Astrocyte (in vitro differentiated cells and primary cell): ENCODE data around the gene KMT2A. TPM values are rescaled to one million over a fixed set of nuclear protein-coding genes. Genes with fewer than 3 reads are reported as not detected.
"Not testable (repeated sequence)": the region's sequence is repeated elsewhere in the genome, so short reads cannot be mapped to it uniquely, and the experiment has no call there.

Experiments
- DNase-seq: peaks from one replicate; pipeline ENCODE4 v3.0.0-alpha.2; 2010; ENCODE audit warnings: low read depth
- FAIRE-seq: peaks from 2 replicates; lab custom pipeline; 2011; peaks lifted over from hg19 to GRCh38; lab: Jason Lieb, UNC
- H2AFZ ChIP-seq: 2 replicates; pipeline ENCODE4 v1.6.0; 2012; ENCODE audit warnings: low read depth, low read length, inconsistent platforms
- H3K27ac ChIP-seq: 2 replicates; pipeline ENCODE4 v1.5.1; 2011; ENCODE audit warnings: low read depth, low read length, inconsistent platforms
- H3K27me3 ChIP-seq: 2 replicates; pipeline ENCODE4 v1.6.0; 2011; ENCODE audit warnings: low read length, inconsistent platforms; ENCODE audit not compliant: insufficient read depth
- H3K36me3 ChIP-seq: 2 replicates; pipeline ENCODE4 v1.5.1; 2011; ENCODE audit warnings: low read length, inconsistent platforms; ENCODE audit not compliant: insufficient read depth
- H3K4me1 ChIP-seq: 2 replicates; pipeline ENCODE4 v1.5.1; 2011; ENCODE audit warnings: low read length, inconsistent platforms; ENCODE audit not compliant: insufficient read depth
- H3K4me2 ChIP-seq: 2 replicates; pipeline ENCODE4 v1.6.0; 2012; ENCODE audit warnings: low read length, inconsistent platforms
- H3K4me3 ChIP-seq: 2 replicates; pipeline ENCODE4 v1.5.1; 2011; ENCODE audit warnings: low read depth, mild to moderate bottlenecking, low read length, inconsistent platforms; ENCODE audit not compliant: insufficient read depth
- H3K79me2 ChIP-seq: 2 replicates; pipeline ENCODE4 v1.6.0; 2012; ENCODE audit warnings: mild to moderate bottlenecking, low read length, inconsistent platforms; ENCODE audit not compliant: insufficient read depth
- H3K9ac ChIP-seq: 2 replicates; pipeline ENCODE4 v1.6.0; 2012; ENCODE audit warnings: mild to moderate bottlenecking, low read length, inconsistent platforms
- H3K9me3 ChIP-seq: 2 replicates; pipeline ENCODE4 v1.5.1; 2012; ENCODE audit warnings: low read depth, mild to moderate bottlenecking, low read length, inconsistent platforms; ENCODE audit not compliant: insufficient read depth
- H4K20me1 ChIP-seq: 2 replicates; pipeline ENCODE4 v1.6.0; 2012; ENCODE audit warnings: low read length, inconsistent platforms; ENCODE audit not compliant: insufficient read depth
- H3K27ac Mint-ChIP-seq: one replicate; pipeline ENCODE4 v1.8.0; 2021; ENCODE audit warnings: mild to moderate bottlenecking, mixed read lengths; ENCODE audit not compliant: unreplicated experiment
- H3K27me3 Mint-ChIP-seq: one replicate; pipeline ENCODE4 v1.8.0; 2021; ENCODE audit warnings: low read depth, mixed read lengths; ENCODE audit not compliant: unreplicated experiment
- H3K36me3 Mint-ChIP-seq: one replicate; pipeline ENCODE4 v1.8.0; 2021; ENCODE audit warnings: low read depth, mixed read lengths; ENCODE audit not compliant: unreplicated experiment
- H3K4me1 Mint-ChIP-seq: one replicate; pipeline ENCODE4 v1.8.0; 2021; ENCODE audit warnings: low read depth, mixed read lengths; ENCODE audit not compliant: unreplicated experiment
- H3K4me3 Mint-ChIP-seq: one replicate; pipeline ENCODE4 v1.8.0; 2021; ENCODE audit warnings: mild to moderate bottlenecking, moderate library complexity, mixed read lengths; ENCODE audit not compliant: unreplicated experiment
- H3K9me3 Mint-ChIP-seq: one replicate; pipeline ENCODE4 v1.8.0; 2021; ENCODE audit warnings: mild to moderate bottlenecking, mixed read lengths; ENCODE audit not compliant: unreplicated experiment
- EZH2 ChIP-seq: IDR thresholded peaks from 2 replicates; pipeline ENCODE4 v1.6.1; 2012; ENCODE audit warnings: mild to moderate bottlenecking, low read length, inconsistent platforms; ENCODE audit not compliant: insufficient read depth
- total RNA-seq: library from RNA; stranded (reverse); gene quantifications from 2 replicates; pipeline ENCODE4 v1.2.1, GENCODE V29; 2021
- TF ChIP-seq, protein P1 (sequence below): IDR thresholded peaks from 2 replicates; pipeline ENCODE4 v1.5.1; 2011; ENCODE audit warnings: low read depth, mild to moderate bottlenecking, inconsistent platforms, low read length, moderate library complexity; ENCODE audit not compliant: insufficient read depth

KMT2A gene
- total RNA-seq, 1 donor from 2014 or later, result 60.0 TPM

DNA sequence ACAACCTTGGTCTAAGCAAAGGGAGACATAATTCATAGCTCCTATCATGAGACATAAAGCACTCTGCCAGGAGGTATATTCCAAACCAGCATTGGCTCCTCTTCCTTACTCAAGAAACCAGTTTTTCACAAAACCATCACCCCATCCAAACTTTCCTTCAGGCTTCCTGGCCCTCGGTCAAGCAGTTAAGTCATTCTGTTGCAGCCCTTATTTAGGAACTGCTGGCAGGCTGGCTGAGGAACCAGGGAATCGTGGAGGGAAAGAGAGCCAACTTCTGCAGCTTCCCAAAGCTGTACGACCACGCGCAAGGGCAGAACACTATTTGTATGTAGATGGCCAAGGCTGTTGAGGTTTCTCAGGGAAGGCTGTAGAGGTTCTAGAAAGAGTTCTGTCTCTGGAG is 128.8 kb downstream of the KMT2A start:
- H3K27ac Mint-ChIP-seq, result peak overlapping the region; percentile 41
- no peaks in the 10 kb centered on the region for H3K4me1 ChIP-seq
- peaks cover 4% of the 10 kb centered on the region for H3K4me1 Mint-ChIP-seq
- FAIRE-seq (no peak), DNase-seq (peak; percentile 9)
- peak overlapping the region; percentile 94 for H3K9ac ChIP-seq
- H3K4me3 Mint-ChIP-seq, result peak overlapping the region; percentile 79
- H3K9me3 ChIP-seq, result no peaks in the 10 kb centered on the region
- peaks cover 2% of the 10 kb centered on the region for H3K36me3 Mint-ChIP-seq
- no peaks in the 10 kb centered on the region for H4K20me1 ChIP-seq
- peak overlapping the region; percentile 97 for H3K4me2 ChIP-seq
- H3K79me2 ChIP-seq, result no peaks in the 10 kb centered on the region
- H3K9me3 Mint-ChIP-seq, result no peaks in the 10 kb centered on the region
- TF ChIP-seq EZH2, result no peak
- TF ChIP-seq, protein P1, sequence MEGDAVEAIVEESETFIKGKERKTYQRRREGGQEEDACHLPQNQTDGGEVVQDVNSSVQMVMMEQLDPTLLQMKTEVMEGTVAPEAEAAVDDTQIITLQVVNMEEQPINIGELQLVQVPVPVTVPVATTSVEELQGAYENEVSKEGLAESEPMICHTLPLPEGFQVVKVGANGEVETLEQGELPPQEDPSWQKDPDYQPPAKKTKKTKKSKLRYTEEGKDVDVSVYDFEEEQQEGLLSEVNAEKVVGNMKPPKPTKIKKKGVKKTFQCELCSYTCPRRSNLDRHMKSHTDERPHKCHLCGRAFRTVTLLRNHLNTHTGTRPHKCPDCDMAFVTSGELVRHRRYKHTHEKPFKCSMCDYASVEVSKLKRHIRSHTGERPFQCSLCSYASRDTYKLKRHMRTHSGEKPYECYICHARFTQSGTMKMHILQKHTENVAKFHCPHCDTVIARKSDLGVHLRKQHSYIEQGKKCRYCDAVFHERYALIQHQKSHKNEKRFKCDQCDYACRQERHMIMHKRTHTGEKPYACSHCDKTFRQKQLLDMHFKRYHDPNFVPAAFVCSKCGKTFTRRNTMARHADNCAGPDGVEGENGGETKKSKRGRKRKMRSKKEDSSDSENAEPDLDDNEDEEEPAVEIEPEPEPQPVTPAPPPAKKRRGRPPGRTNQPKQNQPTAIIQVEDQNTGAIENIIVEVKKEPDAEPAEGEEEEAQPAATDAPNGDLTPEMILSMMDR, result no peak
- no peak overlapping the region for H3K27ac ChIP-seq
- H3K27me3 ChIP-seq, result no peaks in the 10 kb centered on the region
- peak overlapping the region; percentile 48 for H3K4me3 ChIP-seq
- H3K27me3 Mint-ChIP-seq, result no peaks in the 10 kb centered on the region
- no peaks in the 10 kb centered on the region for H3K36me3 ChIP-seq
- peak overlapping the region; percentile 42 for H2AFZ ChIP-seq

DNA sequence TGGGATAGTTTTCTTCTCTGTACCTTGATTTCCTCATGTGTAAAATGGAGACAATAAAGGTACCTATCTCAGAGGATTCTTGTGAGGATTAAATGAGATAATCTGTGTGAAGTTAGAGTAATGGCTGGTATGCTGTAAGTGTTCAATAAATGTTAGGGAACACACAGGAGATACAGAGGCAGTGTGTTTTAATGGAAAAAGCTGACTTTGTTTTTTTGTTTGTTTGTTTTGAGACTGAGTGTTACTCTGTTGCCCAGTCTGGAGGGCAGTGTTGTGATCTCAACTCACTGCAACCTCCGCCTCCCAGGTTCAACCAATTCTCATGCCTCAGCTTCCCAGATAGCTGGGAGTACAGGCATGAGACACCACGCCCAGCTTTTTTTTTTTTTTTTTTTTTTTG is 133.4 kb downstream of the KMT2A start:
- Histone ChIP-seq H3K27me3 (no peaks in the 10 kb centered on the region), H3K27ac (no peak overlapping the region), H3K4me2 (no peak overlapping the region), H4K20me1 (peaks cover 19% of the 10 kb centered on the region), H3K79me2 (peaks cover 33% of the 10 kb centered on the region), H3K4me1 (peaks cover 10% of the 10 kb centered on the region), H3K9me3 (no peaks in the 10 kb centered on the region), H2AFZ (no peak overlapping the region), H3K36me3 (peaks cover 3% of the 10 kb centered on the region), H3K4me3 (no peak overlapping the region), H3K9ac (no peak overlapping the region)
- Mint-ChIP-seq H3K36me3 (no peaks in the 10 kb centered on the region), H3K4me3 (no peak overlapping the region), H3K4me1 (peaks cover 4% of the 10 kb centered on the region), H3K9me3 (no peaks in the 10 kb centered on the region), H3K27ac (no peak overlapping the region), H3K27me3 (no peaks in the 10 kb centered on the region)
- FAIRE-seq (no peak), DNase-seq (no peak)
- TF ChIP-seq, protein P1, result no peak

DNA sequence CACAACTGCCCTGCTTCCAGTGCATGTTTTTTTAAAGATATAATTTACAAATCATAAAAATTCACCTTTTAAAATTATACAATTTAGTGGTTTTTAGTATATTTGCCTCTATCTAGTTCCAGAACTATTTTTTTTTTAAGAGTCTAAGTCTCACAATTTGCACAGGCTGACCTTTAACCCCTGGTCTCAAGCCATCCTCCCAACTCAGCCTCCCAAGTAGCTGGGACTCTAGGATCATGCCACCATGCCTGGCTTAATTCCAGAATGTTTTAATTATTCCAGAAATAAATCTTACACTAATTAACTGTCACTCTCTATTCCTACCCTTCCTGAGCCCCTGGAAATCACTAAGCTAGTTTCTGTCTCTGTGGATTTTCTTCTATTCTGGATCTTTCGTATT is 134.5 kb downstream of the KMT2A start:
- Mint-ChIP-seq H3K27me3 (no peaks in the 10 kb centered on the region), H3K27ac (no peak overlapping the region)

GRCh38 chr11:118571701-118572060 is 135.4 kb downstream of the KMT2A start:
- H3K4me3 ChIP-seq, result peak overlapping the region; percentile 93
- H3K4me1 Mint-ChIP-seq, result peaks cover 13% of the 10 kb centered on the region
- not testable (repeated sequence) for H3K9me3 ChIP-seq, H3K27me3 Mint-ChIP-seq, H3K36me3 Mint-ChIP-seq, H3K27me3 ChIP-seq, H3K36me3 ChIP-seq, FAIRE-seq, DNase-seq, H3K9me3 Mint-ChIP-seq
- peak overlapping the region; percentile 100 for H3K27ac ChIP-seq
- peak overlapping the region; percentile 96 for H3K4me3 Mint-ChIP-seq
- H3K9ac ChIP-seq, result peak overlapping the region; percentile 100
- peaks cover 53% of the 10 kb centered on the region for H3K79me2 ChIP-seq
- peak overlapping the region; percentile 99 for H3K27ac Mint-ChIP-seq
- H2AFZ ChIP-seq, result peak overlapping the region; percentile 56
- H4K20me1 ChIP-seq, result peaks cover 39% of the 10 kb centered on the region
- peak overlapping the region; percentile 94 for H3K4me2 ChIP-seq
- H3K4me1 ChIP-seq, result peaks cover 12% of the 10 kb centered on the region

More for the DNA sequence above, 134.5 kb downstream of the KMT2A start:
- peaks cover 3% of the 10 kb centered on the region for H3K36me3 ChIP-seq
- no peak overlapping the region for H2AFZ ChIP-seq
- H3K27ac ChIP-seq, result no peak overlapping the region
- H3K4me2 ChIP-seq, result no peak overlapping the region
- no peaks in the 10 kb centered on the region for H3K9me3 ChIP-seq
- H3K4me1 Mint-ChIP-seq, result peaks cover 8% of the 10 kb centered on the region
- H3K79me2 ChIP-seq, result peaks cover 44% of the 10 kb centered on the region
- H3K36me3 Mint-ChIP-seq, result no peaks in the 10 kb centered on the region
- no peak for DNase-seq
- H3K4me3 Mint-ChIP-seq, result peak overlapping the region; percentile 96
- peaks cover 12% of the 10 kb centered on the region for H3K4me1 ChIP-seq
- TF ChIP-seq EZH2, result no peak
- TF ChIP-seq, protein P1, result no peak
- peaks cover 30% of the 10 kb centered on the region for H4K20me1 ChIP-seq
- FAIRE-seq, result no peak
- H3K9ac ChIP-seq, result no peak overlapping the region
- no peaks in the 10 kb centered on the region for H3K27me3 ChIP-seq
- no peaks in the 10 kb centered on the region for H3K9me3 Mint-ChIP-seq
- no peak overlapping the region for H3K4me3 ChIP-seq
